Occipital lobe (tissue), 1 donor: ENCODE data around the gene ZNF718. TPM values are rescaled to one million over a fixed set of nuclear protein-coding genes. Genes with fewer than 3 reads are reported as not detected.

Experiments
- total RNA-seq: library from RNA; depleted of rRNA; stranded (reverse); fragments of >200 nt; gene quantifications from one replicate; pipeline ENCODE4 v1.2.3, GENCODE V29; 2014

Gene ZNF718
- total RNA-seq, 1 donor from 2014 or later = 22.8 TPM

Other genes with a start within 250 kb of the ZNF718 start
- 52.3 TPM for gene ZNF595, start 71.2 kb upstream of the ZNF718 start, total RNA-seq
- 1.4 TPM for gene ZNF732, start 181.0 kb downstream of the ZNF718 start, total RNA-seq
- 80.8 TPM for gene ZNF141, start 213.3 kb downstream of the ZNF718 start, total RNA-seq